Retinal pigment epithelial cell (primary cell): ENCODE results near the gene OR9A4.

Experiments used
- DNase-seq: peaks from one replicate; pipeline ENCODE4 v3.0.0-alpha.2; 2010; ENCODE audit warnings: low read depth
- H3K4me3 ChIP-seq: 2 replicates; pipeline ENCODE4 v1.5.1; 2011; ENCODE audit warnings: mild to moderate bottlenecking, low read length, control low read depth, moderate library complexity
- TF ChIP-seq, protein P1 (sequence below): conservative IDR thresholded peaks from 2 replicates; pipeline ENCODE4 v1.5.1; 2011; ENCODE audit warnings: low read depth, low read length, control low read depth, inconsistent platforms

Gene OR9A4

DNA sequence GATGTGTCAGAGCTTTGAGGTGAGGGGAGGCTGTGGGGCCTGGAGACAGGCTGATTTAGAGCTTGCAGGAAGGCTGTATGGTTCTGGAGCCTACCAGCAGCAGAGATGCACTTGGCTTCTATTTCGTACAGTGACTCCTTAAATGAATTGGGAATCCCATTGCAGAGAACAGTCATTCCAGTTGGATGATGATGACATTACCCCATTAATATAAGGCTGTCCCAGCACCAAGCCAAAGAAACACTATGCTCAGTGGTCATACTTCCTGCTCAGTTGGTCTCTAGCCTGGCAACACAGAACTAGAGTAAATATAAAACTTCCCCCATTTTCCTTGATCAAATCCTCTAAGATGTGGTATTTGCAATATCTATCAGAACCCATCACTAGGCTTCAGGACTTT lies 36.3 kb downstream of the OR9A4 start:
- TF ChIP-seq, protein P1, sequence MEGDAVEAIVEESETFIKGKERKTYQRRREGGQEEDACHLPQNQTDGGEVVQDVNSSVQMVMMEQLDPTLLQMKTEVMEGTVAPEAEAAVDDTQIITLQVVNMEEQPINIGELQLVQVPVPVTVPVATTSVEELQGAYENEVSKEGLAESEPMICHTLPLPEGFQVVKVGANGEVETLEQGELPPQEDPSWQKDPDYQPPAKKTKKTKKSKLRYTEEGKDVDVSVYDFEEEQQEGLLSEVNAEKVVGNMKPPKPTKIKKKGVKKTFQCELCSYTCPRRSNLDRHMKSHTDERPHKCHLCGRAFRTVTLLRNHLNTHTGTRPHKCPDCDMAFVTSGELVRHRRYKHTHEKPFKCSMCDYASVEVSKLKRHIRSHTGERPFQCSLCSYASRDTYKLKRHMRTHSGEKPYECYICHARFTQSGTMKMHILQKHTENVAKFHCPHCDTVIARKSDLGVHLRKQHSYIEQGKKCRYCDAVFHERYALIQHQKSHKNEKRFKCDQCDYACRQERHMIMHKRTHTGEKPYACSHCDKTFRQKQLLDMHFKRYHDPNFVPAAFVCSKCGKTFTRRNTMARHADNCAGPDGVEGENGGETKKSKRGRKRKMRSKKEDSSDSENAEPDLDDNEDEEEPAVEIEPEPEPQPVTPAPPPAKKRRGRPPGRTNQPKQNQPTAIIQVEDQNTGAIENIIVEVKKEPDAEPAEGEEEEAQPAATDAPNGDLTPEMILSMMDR: no peak
- H3K4me3 ChIP-seq: no peak overlapping the region
- no peak for DNase-seq

DNA sequence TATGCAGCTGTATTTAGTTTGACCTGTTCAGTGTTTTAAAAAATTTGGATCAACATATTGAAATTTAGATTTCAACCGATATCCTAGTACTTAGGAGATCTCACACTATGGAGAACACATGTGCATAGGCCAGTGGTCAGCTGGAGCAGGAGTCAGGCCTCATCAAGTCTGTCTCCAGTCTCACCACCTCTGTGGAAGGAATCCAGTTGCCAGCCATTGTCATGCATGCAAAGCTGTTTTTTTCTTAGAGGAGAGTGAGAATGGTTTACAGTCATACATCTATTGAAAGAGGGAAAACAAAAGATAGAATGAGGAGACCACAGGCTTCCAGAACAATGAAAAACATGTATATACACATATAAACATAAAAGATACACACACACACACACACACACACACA lies 38.1 kb downstream of the OR9A4 start:
- H3K4me3 ChIP-seq: no peak overlapping the region
- TF ChIP-seq, protein P1: no peak
- DNase-seq: no peak

DNA sequence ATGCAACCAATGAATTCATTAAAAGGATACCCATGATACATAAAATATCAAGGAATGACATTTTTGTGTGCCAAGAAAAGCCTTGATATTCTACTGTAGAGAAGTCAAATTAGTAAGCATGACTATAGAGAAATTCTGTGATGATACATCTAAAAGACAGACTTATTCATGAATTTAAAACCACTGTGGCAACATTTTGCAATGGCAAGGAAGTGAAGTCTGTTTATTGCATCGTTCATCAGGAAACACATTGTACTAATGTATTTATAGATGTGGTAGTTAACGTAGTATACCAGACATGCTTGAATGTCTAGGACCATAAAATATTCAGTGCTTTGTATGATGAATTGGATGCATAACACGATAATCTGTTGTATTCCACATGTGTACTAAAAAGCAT lies 39.9 kb downstream of the OR9A4 start:
- DNase-seq: no peak
- H3K4me3 ChIP-seq: no peak overlapping the region
- TF ChIP-seq, protein P1: no peak

DNA sequence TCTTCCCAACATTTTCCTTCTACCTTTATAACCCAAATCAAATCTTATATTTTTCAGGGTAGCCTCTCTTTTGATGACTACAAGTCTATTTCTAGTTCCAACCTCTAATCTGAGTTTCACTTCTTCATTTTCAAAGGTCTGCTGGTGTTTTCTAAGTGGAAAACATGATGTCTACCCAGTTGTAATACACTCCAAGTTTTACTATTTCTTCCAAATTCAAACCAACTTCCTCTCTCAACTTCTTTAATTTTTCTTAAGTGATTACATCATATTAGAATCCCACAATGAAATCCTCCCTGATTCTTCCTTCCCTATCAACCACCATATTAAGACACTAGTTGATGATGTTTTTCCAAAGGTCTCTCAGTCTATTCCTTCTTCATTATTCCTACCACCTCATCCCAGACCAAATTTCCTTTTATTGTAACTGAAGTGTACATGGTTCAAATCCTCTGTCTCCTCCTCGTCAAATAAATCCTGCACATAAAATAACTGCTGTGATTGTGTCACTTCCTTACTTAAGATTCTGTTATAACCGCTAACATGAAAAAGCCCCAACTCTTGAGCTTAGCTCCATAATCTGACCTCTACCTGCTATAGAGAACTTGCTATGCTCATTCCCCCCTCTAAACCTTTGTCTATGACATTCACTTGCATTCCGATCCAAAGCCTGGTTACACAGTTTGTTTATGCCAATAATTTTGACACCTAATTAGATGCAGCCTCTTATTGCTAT lies 44.7 kb downstream of the OR9A4 start:
- no peak overlapping the region for H3K4me3 ChIP-seq
- no peak for DNase-seq
- TF ChIP-seq, protein P1: no peak
